GM12878 (cell line): ENCODE measurements around the gene C8B. TPM values are rescaled to one million over a fixed set of nuclear protein-coding genes. Genes with fewer than 3 reads are reported as not detected.

Experiments used
- ATAC-seq: fragments of 200-7000 bp; cut with Tn5 transposase; 3 replicates; pipeline ENCODE4 v1.9.1; 2020; ENCODE audit warnings: mild to moderate bottlenecking, moderate library complexity
- BruUV-seq: library from RNA; stranded (reverse); fragments of 400-500 nt; replicated peaks from 2 replicates; lab custom pipeline; 2021; lab: Mats Ljungman, UMichigan
- CTCF ChIA-PET: fragments of 300-600 bp; sonication (Branson Sonifier 250); formaldehyde crosslinking; extraction: SDS; loops from one replicate; lab custom pipeline; 2021; ENCODE audit warnings: inconsistent platforms; lab: Yijun Ruan, JAX
- POLR2A ChIA-PET: fragments of 350-600 bp; formaldehyde crosslinking; extraction: SDS; loops from one replicate; lab custom pipeline; 2021; ENCODE audit warnings: inconsistent platforms; lab: Charles Lee
- RAD21 ChIA-PET: fragments of 300-600 bp; sonication (Branson Sonifier 250); formaldehyde crosslinking; loops from one replicate; lab custom pipeline; 2023; ENCODE audit warnings: antibody characterized with exemption; ENCODE audit not compliant: unreplicated experiment; lab: Charles Lee
- SMC1A ChIA-PET: fragments of 300-600 bp; sonication (Branson Sonifier 250); formaldehyde crosslinking; loops from one replicate; lab custom pipeline; 2023; ENCODE audit not compliant: unreplicated experiment, uncharacterized antibody; lab: Charles Lee
- DNase-seq: peaks from one replicate; pipeline ENCODE4 v3.0.0-alpha.2; 2011; ENCODE audit warnings: low read depth, low spot score
- FAIRE-seq: peaks from 3 replicates; lab custom pipeline; 2011; peaks lifted over from hg19 to GRCh38; lab: Jason Lieb, UNC
- H2AFZ ChIP-seq: 2 replicates; pipeline ENCODE4 v1.6.0; 2011; ENCODE audit warnings: low read depth, low read length, control low read depth; ENCODE audit not compliant: control insufficient read depth
- H3K27ac ChIP-seq: 2 replicates; pipeline ENCODE4 v1.5.1; 2011; ENCODE audit warnings: control low read depth; ENCODE audit not compliant: control insufficient read depth, insufficient read depth
- H3K27me3 ChIP-seq, 2 experiments: replicated peaks in 1 of 2; 2 replicates each; pipeline versions ENCODE4 v1.6.0 to v1.6.1; 2011; ENCODE audit warnings: low read length in 1 of 2; ENCODE audit not compliant: control insufficient read depth in 2 of 2, insufficient read depth in 2 of 2
- H3K36me3 ChIP-seq, 2 experiments: 2 replicates each; pipeline ENCODE4 v1.5.1; 2011; ENCODE audit warnings: low read length in 1 of 2; ENCODE audit not compliant: control insufficient read depth in 2 of 2, insufficient read depth in 2 of 2
- H3K4me1 ChIP-seq: 2 replicates; pipeline ENCODE4 v1.6.1; 2011; ENCODE audit warnings: mild to moderate bottlenecking, low read length, moderate library complexity, mixed read lengths; ENCODE audit not compliant: control insufficient read depth, insufficient read depth
- H3K4me2 ChIP-seq: 2 replicates; pipeline ENCODE4 v1.6.0; 2011; ENCODE audit warnings: control low read depth; ENCODE audit not compliant: control insufficient read depth, insufficient read depth
- H3K4me3 ChIP-seq: fragments of 200-600 bp; sonication (generic); 2 replicates; pipeline ENCODE4 v1.5.1; 2016
- H3K79me2 ChIP-seq: 2 replicates; pipeline ENCODE4 v1.6.0; 2011; ENCODE audit warnings: low read length; ENCODE audit not compliant: control insufficient read depth, insufficient read depth
- H3K9ac ChIP-seq: 2 replicates; pipeline ENCODE4 v1.8.0; 2011; ENCODE audit warnings: low read length, control low read depth, mixed read lengths; ENCODE audit not compliant: control insufficient read depth, insufficient read depth
- H3K9me3 ChIP-seq: replicated peaks from 3 replicates; pipeline ENCODE4 v1.5.1; 2011; ENCODE audit warnings: mild to moderate bottlenecking, low read length; ENCODE audit not compliant: control insufficient read depth, insufficient read depth
- H4K20me1 ChIP-seq: 2 replicates; pipeline ENCODE4 v1.6.0; 2011; ENCODE audit not compliant: control insufficient read depth, insufficient read depth
- CHD1 ChIP-seq: IDR thresholded peaks from 2 replicates; pipeline ENCODE4 v1.6.1; 2012; ENCODE audit warnings: low read depth, low read length, improper control_type of control experiment
- ETV6 ChIP-seq, 2 experiments: fragments of 450-650 bp in 1 of 2; IDR thresholded peaks in 1 of 2; conservative IDR thresholded peaks in 1 of 2; 2 replicates each; pipeline ENCODE4 v1.6.1; 2014; ENCODE audit warnings: antibody characterized with exemption in 1 of 2, borderline replicate concordance in 1 of 2, low read depth in 1 of 2, mild to moderate bottlenecking in 1 of 2, moderate library complexity in 1 of 2
- GATAD2B ChIP-seq: fragments of 450-650 bp; conservative IDR thresholded peaks from 2 replicates; pipeline ENCODE4 v1.6.1; 2017; ENCODE audit warnings: low read depth, mild to moderate bottlenecking, moderate library complexity
- LARP7 ChIP-seq: fragments of 450-650 bp; IDR thresholded peaks from 2 replicates; pipeline ENCODE4 v1.6.1; 2017; ENCODE audit warnings: mild to moderate bottlenecking
- MEF2A ChIP-seq: IDR thresholded peaks from 2 replicates; pipeline ENCODE4 v1.6.1; 2011; ENCODE audit warnings: low read depth, mild to moderate bottlenecking, low read length, moderate library complexity; ENCODE audit not compliant: insufficient read depth
- NFYA ChIP-seq: IDR thresholded peaks from 2 replicates; pipeline ENCODE4 v1.6.1; 2011; ENCODE audit warnings: low read depth, mild to moderate bottlenecking, low read length, improper control_type of control experiment, borderline replicate concordance
- NR2C2 ChIP-seq: IDR thresholded peaks from 2 replicates; pipeline ENCODE4 v1.6.1; 2011; ENCODE audit warnings: borderline replicate concordance, low read depth; ENCODE audit not compliant: control insufficient read depth, insufficient read length
- POLR2AphosphoS2 ChIP-seq: IDR thresholded peaks from 2 replicates; pipeline ENCODE4 v1.6.1; 2011; ENCODE audit warnings: low read depth, mild to moderate bottlenecking, low read length, improper control_type of control experiment, moderate library complexity
- POU2F2 ChIP-seq: IDR thresholded peaks from 3 replicates; pipeline ENCODE4 v1.6.1; 2011; ENCODE audit warnings: low read depth, mild to moderate bottlenecking, low read length, borderline replicate concordance
- SRF ChIP-seq, 2 experiments: IDR thresholded peaks; 2 replicates each; pipeline ENCODE4 v1.6.1; 2011; ENCODE audit warnings: low read depth in 2 of 2, low read length in 2 of 2, mild to moderate bottlenecking in 1 of 2, moderate library complexity in 1 of 2
- STAT3 ChIP-seq: IDR thresholded peaks from 2 replicates; pipeline ENCODE4 v1.6.1; 2011; ENCODE audit warnings: low read depth, low read length, improper control_type of control experiment
- SUPT20H ChIP-seq: IDR thresholded peaks from 2 replicates; pipeline ENCODE4 v1.6.1; 2011; ENCODE audit warnings: low read depth, mild to moderate bottlenecking, low read length, moderate library complexity, borderline replicate concordance; ENCODE audit not compliant: control insufficient read depth
- TARDBP ChIP-seq: IDR thresholded peaks from 2 replicates; pipeline ENCODE4 v1.6.1; 2016; ENCODE audit warnings: borderline replicate concordance
- TCF12 ChIP-seq: IDR thresholded peaks from 2 replicates; pipeline ENCODE4 v1.6.1; 2011; ENCODE audit warnings: low read depth, mild to moderate bottlenecking, low read length
- ZBED1 ChIP-seq: IDR thresholded peaks from 2 replicates; pipeline ENCODE4 v1.6.1; 2016; ENCODE audit warnings: borderline replicate concordance
- ZNF384 ChIP-seq: IDR thresholded peaks from 2 replicates; pipeline ENCODE4 v1.6.1; 2012; ENCODE audit warnings: low read depth, mild to moderate bottlenecking, low read length, improper control_type of control experiment, borderline replicate concordance
- WGBS: methylation state at CpG from one replicate; pipeline ENCODE4 v1.1.6; 2016; ENCODE audit warnings: low lambda C conversion rate; ENCODE audit not compliant: insufficient replicate concordance, insufficient coverage; ENCODE audit errors: missing lambda C conversion rate; 5-methylcytosine and 5-hydroxymethylcytosine counted together
- in situ Hi-C: fragments of 300-500 bp; cut with MboI; formaldehyde crosslinking; loops from 9 replicates; pipeline ENCODE4 v1.14.3; 2018; ENCODE audit warnings: mixed read lengths
- intact Hi-C: fragments of 100-400 bp; cut with micrococcal nuclease; formaldehyde crosslinking; loops from one replicate; pipeline ENCODE4 v1.14.2; 2022; ENCODE audit not compliant: unreplicated experiment
- polyA plus RNA-seq, 11 experiments: library from polyadenylated mRNA; depleted of rRNA in 4 of 11; unstranded in 6 of 11; stranded (reverse) in 5 of 11; fragments of >200 nt; fragmentation: Nextera tagmentation in 4 of 11; fragmentation: Illumina TruSeq in 1 of 11; extraction: Ambion mirVana in 4 of 11; extraction: Trizol in 1 of 11; gene quantifications; 1 replicate in 1 of 11; 2 replicates in 10 of 11; pipeline versions ENCODE4 v1.2.1 to v1.2.3, GENCODE V29; 2011 to 2016; ENCODE audit warnings: inconsistent platforms in 2 of 11, missing spikeins in 2 of 11, low read depth in 1 of 11
- total RNA-seq, 4 experiments: library from RNA; depleted of rRNA in 3 of 4; stranded (reverse); fragments of >200 nt in 3 of 4; fragmentation: Illumina TruSeq in 1 of 4; extraction: Trizol in 1 of 4; gene quantifications; 2 replicates each; pipeline versions ENCODE4 v1.2.1 to v1.2.3, GENCODE V29; 2013 to 2021
- TF ChIP-seq, protein P1 (sequence below): fragments of 150-350 bp; IDR thresholded peaks from 2 replicates; pipeline ENCODE4 v1.6.1; 2016; ENCODE audit warnings: low read depth, low read length

Gene C8B
- total and polyA plus RNA-seq, 10 of the 15 experiments (the other 5 are each of a cell fraction or from before 2014, with no cell fraction given) = not detected

GRCh38 chr1:56967355-56967754 is 1.5 kb upstream of the C8B start:
- Histone ChIP-seq H3K27me3 (no peaks in the 10 kb centered on the region), H4K20me1 (no peaks in the 10 kb centered on the region), H2AFZ (no peak overlapping the region), H3K4me1 (no peaks in the 10 kb centered on the region), H3K27ac (no peak overlapping the region), H3K9me3 (no peaks in the 10 kb centered on the region), H3K9ac (no peak overlapping the region), H3K36me3 (no peaks in the 10 kb centered on the region), H3K79me2 (no peaks in the 10 kb centered on the region), H3K4me2 (no peak overlapping the region), H3K4me3 (no peak overlapping the region)
- in situ Hi-C loops = no loop called here
- no TSS peak for BruUV-seq
- ChIA-PET POLR2A (no interaction called here), SMC1A (interaction anchor here (2.1 kb wide), 1 partner anchor 134 kb away, joined by 16 read pairs; no protein-coding TSS in a partner anchor), RAD21 (no interaction called here), CTCF (interaction anchor here (4.6 kb wide), 1 partner anchor 134 kb away, joined by 35 read pairs; no protein-coding TSS in a partner anchor)
- 9% methylated on average over 3 of the region's 3 CpGs for WGBS
- FAIRE-seq = no peak
- intact Hi-C loops = no loop called here
- no peak for DNase-seq
- TF ChIP-seq TARDBP = no peak
- no peak for TF ChIP-seq GATAD2B
- TF ChIP-seq ETV6 (conservative IDR thresholded peaks at IDR 0.05 in 1 of 2, IDR thresholded peaks at IDR 0.05 in 1 of 2; ENCODE audit: borderline replicate concordance in 1 of 2, low read depth in 1 of 2) = no peak
- TF ChIP-seq SRF (IDR thresholded peaks at IDR 0.05; ENCODE audit: low read depth in 2 of 2, low read length in 2 of 2) = no peak
- no peak for TF ChIP-seq TCF12
- no peak for TF ChIP-seq CHD1
- TF ChIP-seq NFYA = no peak
- no peak for TF ChIP-seq NR2C2
- no peak for TF ChIP-seq ZBED1
- TF ChIP-seq SUPT20H = no peak
- no peak for TF ChIP-seq LARP7
- TF ChIP-seq ZNF384 = no peak
- no peak for TF ChIP-seq MEF2A
- no peak for TF ChIP-seq STAT3
- TF ChIP-seq, protein P1, sequence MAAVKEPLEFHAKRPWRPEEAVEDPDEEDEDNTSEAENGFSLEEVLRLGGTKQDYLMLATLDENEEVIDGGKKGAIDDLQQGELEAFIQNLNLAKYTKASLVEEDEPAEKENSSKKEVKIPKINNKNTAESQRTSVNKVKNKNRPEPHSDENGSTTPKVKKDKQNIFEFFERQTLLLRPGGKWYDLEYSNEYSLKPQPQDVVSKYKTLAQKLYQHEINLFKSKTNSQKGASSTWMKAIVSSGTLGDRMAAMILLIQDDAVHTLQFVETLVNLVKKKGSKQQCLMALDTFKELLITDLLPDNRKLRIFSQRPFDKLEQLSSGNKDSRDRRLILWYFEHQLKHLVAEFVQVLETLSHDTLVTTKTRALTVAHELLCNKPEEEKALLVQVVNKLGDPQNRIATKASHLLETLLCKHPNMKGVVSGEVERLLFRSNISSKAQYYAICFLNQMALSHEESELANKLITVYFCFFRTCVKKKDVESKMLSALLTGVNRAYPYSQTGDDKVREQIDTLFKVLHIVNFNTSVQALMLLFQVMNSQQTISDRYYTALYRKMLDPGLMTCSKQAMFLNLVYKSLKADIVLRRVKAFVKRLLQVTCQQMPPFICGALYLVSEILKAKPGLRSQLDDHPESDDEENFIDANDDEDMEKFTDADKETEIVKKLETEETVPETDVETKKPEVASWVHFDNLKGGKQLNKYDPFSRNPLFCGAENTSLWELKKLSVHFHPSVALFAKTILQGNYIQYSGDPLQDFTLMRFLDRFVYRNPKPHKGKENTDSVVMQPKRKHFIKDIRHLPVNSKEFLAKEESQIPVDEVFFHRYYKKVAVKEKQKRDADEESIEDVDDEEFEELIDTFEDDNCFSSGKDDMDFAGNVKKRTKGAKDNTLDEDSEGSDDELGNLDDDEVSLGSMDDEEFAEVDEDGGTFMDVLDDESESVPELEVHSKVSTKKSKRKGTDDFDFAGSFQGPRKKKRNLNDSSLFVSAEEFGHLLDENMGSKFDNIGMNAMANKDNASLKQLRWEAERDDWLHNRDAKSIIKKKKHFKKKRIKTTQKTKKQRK = no peak
- no peak for TF ChIP-seq POLR2AphosphoS2
- no peak for TF ChIP-seq POU2F2
- no peak for ATAC-seq
